Subcutaneous abdominal adipose tissue (tissue), 5 donors: ENCODE measurements around the gene FBXO4.
"Not testable (repeated sequence)": the region's sequence is repeated elsewhere in the genome, so short reads cannot be mapped to it uniquely, and the experiment has no call there.

Experiments used
- H3K27ac ChIP-seq: one replicate; pipeline ENCODE4 v1.7.0; 2013; ENCODE audit warnings: low read depth, mild to moderate bottlenecking, inconsistent platforms, low read length, moderate library complexity
- H3K27me3 ChIP-seq, 5 donors: one replicate each; pipeline ENCODE4 v1.7.0; 2013; ENCODE audit warnings: low read length in 5 of 5, inconsistent platforms in 1 of 5; ENCODE audit not compliant: control insufficient read depth in 5 of 5, insufficient read depth in 4 of 5
- H3K36me3 ChIP-seq, 5 donors: one replicate each; pipeline ENCODE4 v1.7.0; 2013; ENCODE audit warnings: low read length in 5 of 5; ENCODE audit not compliant: control insufficient read depth in 5 of 5, insufficient read depth in 5 of 5
- H3K4me1 ChIP-seq, 5 donors: one replicate each; pipeline ENCODE4 v1.7.0; 2013; ENCODE audit warnings: low read length in 5 of 5, mild to moderate bottlenecking in 3 of 5, moderate library complexity in 1 of 5; ENCODE audit not compliant: control insufficient read depth in 5 of 5, insufficient read depth in 5 of 5
- H3K4me3 ChIP-seq, 5 donors: one replicate each; pipeline ENCODE4 v1.7.0; 2013; ENCODE audit warnings: low read length in 5 of 5, low read depth in 1 of 5
- H3K9ac ChIP-seq, 5 donors: one replicate each; pipeline ENCODE4 v1.7.0; 2013; ENCODE audit warnings: low read length in 5 of 5, mild to moderate bottlenecking in 4 of 5, moderate library complexity in 3 of 5
- H3K9me3 ChIP-seq, 5 donors: one replicate each; pipeline ENCODE4 v1.7.0; 2013; ENCODE audit warnings: low read length in 5 of 5; ENCODE audit not compliant: control insufficient read depth in 5 of 5
- donor health status: healthy.
- donor health status: healthy.
- donor health status: healthy.
- donor health status: healthy.
- donor health status: healthy.

Gene FBXO4

DNA sequence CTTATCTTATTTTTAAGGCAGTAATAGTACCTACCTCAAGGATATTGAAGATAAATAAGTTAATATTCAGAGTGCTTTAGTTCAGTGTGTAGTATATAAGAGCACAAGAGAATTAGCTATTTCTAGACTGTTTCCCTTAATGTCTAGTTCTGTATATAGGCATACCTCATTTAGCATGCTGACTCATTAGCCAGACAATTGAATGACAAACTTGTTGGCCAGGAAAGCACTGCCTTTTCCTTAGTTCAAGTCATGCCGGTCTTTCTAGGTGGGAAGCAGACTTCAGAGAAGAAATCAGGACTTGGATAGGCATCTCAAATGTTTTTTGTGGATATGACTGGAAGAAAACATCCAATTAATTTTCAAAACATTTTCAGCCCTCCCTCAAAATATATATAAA lies 3.2 kb upstream of the FBXO4 start:
- Histone ChIP-seq H3K27ac (no peak overlapping the region), H3K36me3 (peaks cover 32 to 45% (median 37%) of the 10 kb centered on the region in 5 donors)

GRCh38 chr5:41924526-41924871 lies 582 bp upstream of the FBXO4 start:
- Histone ChIP-seq H3K4me1 (peaks cover 0 to 16% (median 13%) of the 10 kb centered on the region in 5 donors), H3K9ac (peak overlapping the region in 4 of 5 donors; percentile 77 to 98 (median 93)), H3K27ac (peak overlapping the region; percentile 91), H3K4me3 (peak overlapping the region; percentile 64 to 90 (median 84)), H3K36me3 (peaks cover 7 to 21% (median 14%) of the 10 kb centered on the region in 5 donors), H3K9me3 (no peaks in the 10 kb centered on the region), H3K27me3 (no peaks in the 10 kb centered on the region)

More for the DNA sequence above, 3.2 kb upstream of the FBXO4 start:
- Histone ChIP-seq H3K27me3 (no peaks in the 10 kb centered on the region), H3K4me3 (no peak overlapping the region), H3K4me1 (peaks cover 0 to 16% (median 13%) of the 10 kb centered on the region in 5 donors), H3K9me3 (no peaks in the 10 kb centered on the region), H3K9ac (no peak overlapping the region)

GRCh38 chr5:41925555-41925951 lies 472 bp downstream of the FBXO4 start:
- Histone ChIP-seq H3K36me3 (peaks cover 4 to 12% (median 6%) of the 10 kb centered on the region in 5 donors), H3K9me3 (no peaks in the 10 kb centered on the region), H3K9ac (peak overlapping the region; percentile 77 to 98 (median 94)), H3K4me1 (peaks cover 0 to 16% (median 13%) of the 10 kb centered on the region in 5 donors), H3K27ac (peak overlapping the region; percentile 91), H3K4me3 (peak overlapping the region; percentile 64 to 90 (median 82)), H3K27me3 (no peaks in the 10 kb centered on the region)

DNA sequence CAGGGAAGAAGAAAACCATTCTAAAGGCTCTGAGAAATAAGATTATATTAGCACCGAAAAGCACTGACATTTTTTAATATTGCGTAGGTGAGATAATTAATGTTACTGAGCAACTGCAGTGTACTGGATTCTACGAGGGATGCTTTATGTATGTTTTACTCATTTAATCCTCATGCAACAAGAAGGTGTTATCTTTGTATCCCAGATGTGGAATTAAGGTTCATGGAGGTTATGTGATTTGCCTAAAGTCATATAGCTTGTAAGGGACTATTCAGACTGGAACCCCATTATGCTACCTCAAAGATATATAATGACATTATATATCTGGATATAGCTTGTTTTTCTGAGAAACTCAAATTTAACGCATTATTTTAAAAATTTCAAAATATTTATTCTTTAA lies 2.5 kb downstream of the FBXO4 start:
- no peak overlapping the region for H3K4me3 ChIP-seq
- H3K9me3 ChIP-seq = no peaks in the 10 kb centered on the region
- H3K27me3 ChIP-seq = no peaks in the 10 kb centered on the region
- H3K27ac ChIP-seq = no peak overlapping the region
- no peak overlapping the region for H3K9ac ChIP-seq
- H3K36me3 ChIP-seq = peaks cover 0 to 11% (median 7%) of the 10 kb centered on the region in 5 donors
- H3K4me1 ChIP-seq = peaks cover 0 to 16% (median 13%) of the 10 kb centered on the region in 5 donors

DNA sequence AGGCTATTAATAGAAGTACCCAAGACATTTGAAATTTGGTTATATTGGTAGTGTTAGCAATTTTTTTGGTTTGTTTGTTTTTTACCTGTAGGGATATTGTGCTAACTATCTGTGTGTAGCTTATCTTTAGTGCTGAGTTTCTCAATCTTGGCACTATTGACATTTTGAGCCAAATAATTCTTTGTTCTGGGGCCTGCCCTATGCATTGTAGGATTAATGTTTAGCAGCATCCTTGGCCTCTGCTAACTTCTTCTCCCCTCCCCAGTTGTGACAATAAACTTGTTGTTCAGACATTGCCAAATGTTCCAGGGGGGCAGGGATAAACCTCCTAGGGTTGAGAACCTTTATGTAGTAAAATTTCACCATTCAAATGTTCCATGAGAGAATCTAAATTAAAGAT lies 4.0 kb downstream of the FBXO4 start:
- Histone ChIP-seq H3K36me3 (peaks cover 3 to 17% (median 11%) of the 10 kb centered on the region in 5 donors), H3K4me3 (no peak overlapping the region), H3K27ac (no peak overlapping the region), H3K9ac (no peak overlapping the region), H3K9me3 (no peaks in the 10 kb centered on the region), H3K4me1 (peaks cover 0 to 16% (median 13%) of the 10 kb centered on the region in 5 donors), H3K27me3 (no peaks in the 10 kb centered on the region)

DNA sequence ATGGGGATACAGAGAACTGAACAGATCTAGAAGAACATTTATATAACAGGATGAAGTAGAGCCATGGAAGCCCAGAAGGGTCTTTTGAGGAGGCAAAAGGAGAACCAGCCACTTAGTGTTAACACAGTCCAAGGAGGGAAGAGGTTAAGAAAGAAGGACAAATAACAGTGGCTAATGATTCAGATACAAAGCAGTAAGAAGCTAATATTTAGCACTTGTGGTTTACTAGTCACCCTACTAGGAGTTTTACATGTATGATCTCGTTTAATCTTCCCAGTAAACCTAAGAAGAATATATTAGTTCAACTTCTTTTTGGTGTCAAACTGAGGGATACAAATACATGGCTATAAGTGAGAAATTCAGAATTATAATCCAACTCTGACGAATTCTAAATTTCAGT lies 7.7 kb downstream of the FBXO4 start:
- Histone ChIP-seq H3K36me3 (peaks cover 15 to 34% (median 25%) of the 10 kb centered on the region in 5 donors), H3K4me3 (no peak overlapping the region), H3K27ac (no peak overlapping the region), H3K27me3 (no peaks in the 10 kb centered on the region), H3K4me1 (no peaks in the 10 kb centered on the region), H3K9ac (no peak overlapping the region), H3K9me3 (no peaks in the 10 kb centered on the region)

- no peak overlapping the region for H3K9ac ChIP-seq
- H3K9me3 ChIP-seq = no peaks in the 10 kb centered on the region
- H3K36me3 ChIP-seq = peaks cover 15 to 41% (median 31%) of the 10 kb centered on the region in 5 donors
- H3K27me3 ChIP-seq = no peaks in the 10 kb centered on the region
- H3K4me3 ChIP-seq = no peak overlapping the region
- H3K27ac ChIP-seq = no peak overlapping the region
- no peaks in the 10 kb centered on the region for H3K4me1 ChIP-seq
These were observed 10.5 kb downstream of the FBXO4 start for GRCh38 chr5:41935544-41935943.

GRCh38 chr5:41940641-41941040 lies 15.6 kb downstream of the FBXO4 start:
- no peak overlapping the region for H3K4me3 ChIP-seq
- no peak overlapping the region for H3K9ac ChIP-seq
- no peaks in the 10 kb centered on the region for H3K27me3 ChIP-seq
- no peaks in the 10 kb centered on the region for H3K9me3 ChIP-seq
- no peak overlapping the region for H3K27ac ChIP-seq
- no peaks in the 10 kb centered on the region for H3K4me1 ChIP-seq
- peaks cover 5 to 34% (median 13%) of the 10 kb centered on the region in 5 donors for H3K36me3 ChIP-seq

- H3K36me3 ChIP-seq = peaks cover 0 to 21% (median 2%) of the 10 kb centered on the region in 5 donors
- H3K27ac ChIP-seq, H3K9me3 ChIP-seq: not testable (repeated sequence)
These were observed 20.4 kb downstream of the FBXO4 start for GRCh38 chr5:41945332-41945955.

DNA sequence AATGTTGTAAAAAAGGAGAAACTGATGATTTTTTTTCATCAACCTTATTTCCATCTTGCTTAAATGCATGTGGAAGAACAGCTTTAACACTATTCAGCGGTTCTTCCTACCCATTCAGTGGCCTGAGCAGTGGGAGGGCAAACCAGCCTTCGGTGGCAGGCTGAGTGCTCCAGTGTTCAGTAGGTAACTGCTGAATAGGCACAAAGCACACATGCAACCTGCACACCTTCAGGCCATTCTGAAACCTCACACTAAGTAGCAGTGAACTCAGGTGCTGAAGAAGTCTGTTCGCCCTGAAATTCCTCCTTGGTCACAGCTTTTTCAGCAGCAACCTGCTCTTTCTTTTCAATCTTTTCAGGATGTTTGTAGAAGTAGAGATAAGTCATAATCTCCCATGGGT lies 26.1 kb downstream of the FBXO4 start:
- no peaks in the 10 kb centered on the region for H3K36me3 ChIP-seq
- no peaks in the 10 kb centered on the region for H3K27me3 ChIP-seq
- H3K9ac ChIP-seq = no peak overlapping the region
- H3K27ac ChIP-seq = no peak overlapping the region
- no peaks in the 10 kb centered on the region for H3K4me1 ChIP-seq
- H3K9me3 ChIP-seq = peaks cover 0 to 5% (median 0%) of the 10 kb centered on the region in 5 donors
- H3K4me3 ChIP-seq = no peak overlapping the region

More at GRCh38 chr5:41945332-41945955, 20.4 kb downstream of the FBXO4 start:
- not testable (repeated sequence) for H3K4me1 ChIP-seq, H3K9ac ChIP-seq, H3K4me3 ChIP-seq, H3K27me3 ChIP-seq
